Caco-2 (cell line): Measurements from ENCODE around the gene C17orf50. TPM values are rescaled to one million over a fixed set of nuclear protein-coding genes. Genes with fewer than 3 reads are reported as not detected.

Source experiments
- BruUV-seq: library from RNA; stranded (reverse); fragments of 400-500 nt; replicated peaks from 2 replicates; lab custom pipeline; 2021; lab: Mats Ljungman, UMichigan
- CTCF ChIA-PET: fragments of 300-600 bp; sonication (Branson Sonifier 250); formaldehyde crosslinking; loops from one replicate; lab custom pipeline; 2022; ENCODE audit warnings: antibody characterized with exemption; lab: Charles Lee
- POLR2A ChIA-PET: fragments of 300-600 bp; sonication (Branson Sonifier 250); formaldehyde crosslinking; loops from one replicate; lab custom pipeline; 2022; ENCODE audit warnings: antibody characterized with exemption; lab: Charles Lee
- DNase-seq, 2 experiments: peaks; one replicate each; pipeline versions ENCODE4 v3.0.0 to v3.0.0-alpha.2; 2020 to 2022
- H3K27me3 ChIP-seq: replicated peaks from 2 replicates; pipeline ENCODE4 v1.6.0; 2011; ENCODE audit warnings: low read length; ENCODE audit not compliant: control insufficient read depth, insufficient read depth
- H3K36me3 ChIP-seq: 2 replicates; pipeline ENCODE4 v1.5.1; 2011; ENCODE audit warnings: low read length; ENCODE audit not compliant: control insufficient read depth, insufficient read depth
- H3K4me1 ChIP-seq: fragments of 250-450 bp; sonication (Bioruptor Pico); 2 replicates; pipeline ENCODE4 v1.5.1; 2020; ENCODE audit warnings: mild to moderate bottlenecking
- H3K4me3 ChIP-seq: 2 replicates; pipeline ENCODE4 v1.5.1; 2011; ENCODE audit warnings: low read depth, mild to moderate bottlenecking, control low read depth, low read length
- H3K9me3 ChIP-seq: fragments of 250-450 bp; sonication (Bioruptor Pico); 2 replicates; pipeline ENCODE4 v1.5.1; 2020; ENCODE audit warnings: mild to moderate bottlenecking, moderate library complexity
- H3K27ac Mint-ChIP-seq: one replicate; pipeline ENCODE4 v1.8.0; 2022; ENCODE audit warnings: mixed read lengths; ENCODE audit not compliant: unreplicated experiment
- H3K27me3 Mint-ChIP-seq: one replicate; pipeline ENCODE4 v1.8.0; 2022; ENCODE audit warnings: mixed read lengths; ENCODE audit not compliant: insufficient read depth, unreplicated experiment
- H3K36me3 Mint-ChIP-seq: one replicate; pipeline ENCODE4 v1.8.0; 2022; ENCODE audit warnings: mild to moderate bottlenecking, mixed read lengths; ENCODE audit not compliant: insufficient read depth, unreplicated experiment
- H3K4me1 Mint-ChIP-seq: one replicate; pipeline ENCODE4 v1.8.0; 2022; ENCODE audit warnings: low read depth, mixed read lengths; ENCODE audit not compliant: unreplicated experiment
- H3K4me3 Mint-ChIP-seq: one replicate; pipeline ENCODE4 v1.8.0; 2022; ENCODE audit warnings: mild to moderate bottlenecking, moderate library complexity, mixed read lengths; ENCODE audit not compliant: unreplicated experiment
- H3K9me3 Mint-ChIP-seq: one replicate; pipeline ENCODE4 v1.8.0; 2022; ENCODE audit warnings: mixed read lengths; ENCODE audit not compliant: unreplicated experiment
- CTCF ChIP-seq, 2 experiments: fragments of 200-600 bp in 1 of 2; IDR thresholded peaks; 1 replicate in 1 of 2; 2 replicates in 1 of 2; pipeline versions ENCODE4 v1.5.1 to v1.8.0; 2011 to 2022; ENCODE audit warnings: antibody characterized with exemption in 1 of 2, control low read depth in 1 of 2, inconsistent platforms in 1 of 2, low read depth in 1 of 2, low read length in 1 of 2, mild to moderate bottlenecking in 1 of 2, moderate library complexity in 1 of 2; ENCODE audit not compliant: insufficient read depth in 1 of 2, severe bottlenecking in 1 of 2, unreplicated experiment in 1 of 2
- intact Hi-C: fragments of 100-400 bp; cut with micrococcal nuclease; formaldehyde crosslinking; loops from one replicate; pipeline ENCODE4 v1.10.0; 2022; ENCODE audit not compliant: unreplicated experiment
- total RNA-seq: library from RNA; stranded (reverse); gene quantifications from 2 replicates; pipeline ENCODE4 v1.2.3, GENCODE V29; 2022

C17orf50 gene
- total RNA-seq, 1 experiment from 2014 or later, result not detected

GRCh38 chr17:35799942-35800341, 39.3 kb downstream of the C17orf50 start:
- BruUV-seq, result no TSS peak

GRCh38 chr17:35801583-35802224, 41.0 kb downstream of the C17orf50 start:
- Mint-ChIP-seq H3K36me3 (no peaks in the 10 kb centered on the region), H3K4me1 (peaks cover 6% of the 10 kb centered on the region), H3K27me3 (peaks cover 21% of the 10 kb centered on the region), H3K4me3 (no peak overlapping the region), H3K27ac (no peak overlapping the region), H3K9me3 (no peaks in the 10 kb centered on the region)
- Histone ChIP-seq H3K36me3 (no peaks in the 10 kb centered on the region; the same call in 1 of the 2 replicates), H3K4me1 (no peaks in the 10 kb centered on the region), H3K9me3 (no peaks in the 10 kb centered on the region), H3K27me3 (peaks cover 5% of the 10 kb centered on the region; the same call in 1 of the 2 replicates), H3K4me3 (no peak overlapping the region)
- POLR2A ChIA-PET, result no interaction called here
- CTCF ChIA-PET, result no interaction called here
- DNase-seq, result no peak
- intact Hi-C loops, result no loop called here
- no peak for TF ChIP-seq CTCF (IDR thresholded peaks at IDR 0.05; ENCODE audit: insufficient read depth in 1 of 2, low read depth in 1 of 2, low read length in 1 of 2, severe bottlenecking in 1 of 2, unreplicated experiment in 1 of 2)
- BruUV-seq, result no TSS peak

More at GRCh38 chr17:35799942-35800341, 39.3 kb downstream of the C17orf50 start:
- CTCF ChIA-PET, result no interaction called here
- H3K27me3 ChIP-seq, result peaks cover 8% of the 10 kb centered on the region
- no peak overlapping the region for H3K4me3 ChIP-seq
- no peaks in the 10 kb centered on the region for H3K9me3 ChIP-seq
- intact Hi-C loops, result no loop called here
- Mint-ChIP-seq H3K27me3 (peaks cover 25% of the 10 kb centered on the region), H3K36me3 (no peaks in the 10 kb centered on the region), H3K9me3 (no peaks in the 10 kb centered on the region), H3K4me1 (peaks cover 6% of the 10 kb centered on the region), H3K4me3 (no peak overlapping the region), H3K27ac (no peak overlapping the region)
- no peaks in the 10 kb centered on the region; the same call in 1 of the 2 replicates for H3K36me3 ChIP-seq
- H3K4me1 ChIP-seq, result no peaks in the 10 kb centered on the region
- no peak for TF ChIP-seq CTCF (IDR thresholded peaks at IDR 0.05; ENCODE audit: insufficient read depth in 1 of 2, low read depth in 1 of 2, low read length in 1 of 2, severe bottlenecking in 1 of 2, unreplicated experiment in 1 of 2)
- POLR2A ChIA-PET, result no interaction called here
- DNase-seq, result no peak

- Histone ChIP-seq H3K4me1 (peaks cover 8% of the 10 kb centered on the region; the same call in 1 of the 2 replicates), H3K4me3 (no peak overlapping the region), H3K27me3 (no peaks in the 10 kb centered on the region), H3K9me3 (no peaks in the 10 kb centered on the region), H3K36me3 (no peaks in the 10 kb centered on the region)
- Mint-ChIP-seq H3K9me3 (no peaks in the 10 kb centered on the region), H3K27ac (no peak overlapping the region), H3K27me3 (peaks cover 8% of the 10 kb centered on the region), H3K4me1 (peaks cover 21% of the 10 kb centered on the region), H3K36me3 (peaks cover 14% of the 10 kb centered on the region), H3K4me3 (no peak overlapping the region)
- TF ChIP-seq CTCF (IDR thresholded peaks at IDR 0.05; ENCODE audit: insufficient read depth in 1 of 2, low read depth in 1 of 2, low read length in 1 of 2, severe bottlenecking in 1 of 2, unreplicated experiment in 1 of 2), result peak; percentile 86 to 97
- ChIA-PET POLR2A (interaction anchor here (0.6 kb wide), 1 partner anchor 41 kb away, joined by 6 read pairs; no protein-coding TSS in a partner anchor), CTCF (interaction anchor here (0.6 to 2.9 kb wide), 4 partner anchors 38 to 1391 kb away, joined by 3 to 32 read pairs (median 6); no protein-coding TSS in a partner anchor)
- intact Hi-C loops, result loop anchor here (1.0 to 2.0 kb wide), 2 partner anchors 40 to 192 kb away; no protein-coding TSS in a partner anchor
- no TSS peak for BruUV-seq
- peak; percentile 72 to 85 for DNase-seq
Measured at GRCh38 chr17:35804658-35805192, 44.0 kb downstream of the C17orf50 start.
